H9 (cell line): ENCODE data around the gene ETV5. TPM values are rescaled to one million over a fixed set of nuclear protein-coding genes. Genes with fewer than 3 reads are reported as not detected.

Experiments used
- DNase-seq: peaks from one replicate; pipeline ENCODE4 v3.0.0-alpha.2; 2017
- H2AFZ ChIP-seq: one replicate; pipeline ENCODE4 v1.6.1; 2013; ENCODE audit warnings: mild to moderate bottlenecking, low read length, control low read depth, moderate library complexity
- H2AK5ac ChIP-seq: 2 replicates; pipeline ENCODE4 v1.6.1; 2013; ENCODE audit warnings: low read length, control low read depth, mixed read lengths; ENCODE audit not compliant: insufficient read length
- H2BK120ac ChIP-seq: one replicate; pipeline ENCODE4 v1.6.1; 2013; ENCODE audit warnings: low read depth, mild to moderate bottlenecking, low read length, control low read depth, inconsistent platforms; ENCODE audit not compliant: poor library complexity, severe bottlenecking
- H2BK12ac ChIP-seq: 2 replicates; pipeline ENCODE4 v1.6.1; 2013; ENCODE audit warnings: low read length, control low read depth, mixed read lengths, low read depth; ENCODE audit not compliant: insufficient read length
- H2BK15ac ChIP-seq: 2 replicates; pipeline ENCODE4 v1.6.1; 2013; ENCODE audit warnings: low read depth, low read length, control low read depth
- H2BK20ac ChIP-seq: one replicate; pipeline ENCODE4 v1.6.1; 2013; ENCODE audit warnings: low read depth, mild to moderate bottlenecking, low read length, control low read depth, inconsistent platforms; ENCODE audit not compliant: poor library complexity, severe bottlenecking
- H2BK5ac ChIP-seq: 2 replicates; pipeline ENCODE4 v1.6.1; 2013; ENCODE audit warnings: low read length, control low read depth, mixed read lengths; ENCODE audit not compliant: insufficient read length
- H3K14ac ChIP-seq: 2 replicates; pipeline ENCODE4 v1.6.1; 2013; ENCODE audit warnings: low read length, control low read depth; ENCODE audit not compliant: insufficient read depth
- H3K18ac ChIP-seq: 2 replicates; pipeline ENCODE4 v1.6.1; 2013; ENCODE audit warnings: low read depth, mild to moderate bottlenecking, mixed read lengths, low read length, control low read depth; ENCODE audit not compliant: insufficient read length
- H3K23ac ChIP-seq: 2 replicates; pipeline ENCODE4 v1.6.1; 2013; ENCODE audit warnings: low read length, control low read depth, mixed read lengths, low read depth; ENCODE audit not compliant: insufficient read length
- H3K23me2 ChIP-seq: 2 replicates; pipeline ENCODE4 v1.6.1; 2013; ENCODE audit warnings: low read depth, mild to moderate bottlenecking, mixed read lengths, low read length, control low read depth; ENCODE audit not compliant: insufficient read length, poor library complexity, severe bottlenecking
- H3K27ac ChIP-seq: 2 replicates; pipeline ENCODE4 v1.5.1; 2013; ENCODE audit warnings: low read length, control low read depth, mixed read lengths, low read depth; ENCODE audit not compliant: insufficient read length
- H3K27me3 ChIP-seq: 2 replicates; pipeline ENCODE4 v1.6.1; 2013; ENCODE audit warnings: low read length, control low read depth, inconsistent platforms; ENCODE audit not compliant: insufficient read depth
- H3K4ac ChIP-seq: 2 replicates; pipeline ENCODE4 v1.6.1; 2013; ENCODE audit warnings: low read depth, mild to moderate bottlenecking, control low read depth, inconsistent platforms, low read length, moderate library complexity
- H3K4me1 ChIP-seq: 2 replicates; pipeline ENCODE4 v1.6.1; 2013; ENCODE audit warnings: low read length, control low read depth, inconsistent platforms; ENCODE audit not compliant: insufficient read depth
- H3K4me2 ChIP-seq: 2 replicates; pipeline ENCODE4 v1.6.1; 2013; ENCODE audit warnings: low read length, control low read depth, mixed read lengths; ENCODE audit not compliant: insufficient read length, insufficient read depth
- H3K56ac ChIP-seq: 2 replicates; pipeline ENCODE4 v1.6.1; 2013; ENCODE audit warnings: low read depth, mild to moderate bottlenecking, mixed read lengths, low read length, control low read depth; ENCODE audit not compliant: insufficient read length
- H3K79me1 ChIP-seq: 2 replicates; pipeline ENCODE4 v1.6.1; 2013; ENCODE audit warnings: low read depth, mild to moderate bottlenecking, moderate library complexity, low read length, control low read depth, inconsistent platforms; ENCODE audit not compliant: insufficient read depth, poor library complexity, severe bottlenecking
- H3K79me2 ChIP-seq: 2 replicates; pipeline ENCODE4 v1.6.1; 2013; ENCODE audit warnings: low read length, control low read depth, inconsistent platforms; ENCODE audit not compliant: insufficient read depth
- H3K9ac ChIP-seq: 2 replicates; pipeline ENCODE4 v1.6.1; 2013; ENCODE audit warnings: low read length, control low read depth, mixed read lengths; ENCODE audit not compliant: insufficient read length; ENCODE audit errors: extremely low read depth
- H3K9me3 ChIP-seq: one replicate; pipeline ENCODE4 v1.6.1; 2013; ENCODE audit warnings: low read depth, low read length, inconsistent platforms; ENCODE audit not compliant: control insufficient read depth
- H3T11ph ChIP-seq: one replicate; pipeline ENCODE4 v1.6.1; 2013; ENCODE audit warnings: mild to moderate bottlenecking, low read length, control low read depth, inconsistent platforms
- H4K20me1 ChIP-seq: one replicate; pipeline ENCODE4 v1.6.1; 2013; ENCODE audit not compliant: control insufficient read depth, insufficient read length, insufficient read depth
- H4K5ac ChIP-seq: 2 replicates; pipeline ENCODE4 v1.6.1; 2013; ENCODE audit warnings: low read depth, mild to moderate bottlenecking, mixed read lengths, low read length, control low read depth; ENCODE audit not compliant: insufficient read length
- H4K8ac ChIP-seq: replicated peaks from 2 replicates; pipeline ENCODE4 v1.6.1; 2013; ENCODE audit warnings: low read length, control low read depth, mixed read lengths, low read depth; ENCODE audit not compliant: insufficient read length
- H4K91ac ChIP-seq: 2 replicates; pipeline ENCODE4 v1.6.1; 2013; ENCODE audit warnings: low read depth, mild to moderate bottlenecking, moderate library complexity, mixed read lengths, low read length, control low read depth; ENCODE audit not compliant: insufficient read length
- H3K27ac Mint-ChIP-seq, 3 experiments: 2 replicates in 2 of 3; 3 replicates in 1 of 3; pipeline ENCODE4 v1.8.0; 2020 to 2021; ENCODE audit warnings: mixed read lengths in 3 of 3, mild to moderate bottlenecking in 1 of 3, moderate library complexity in 1 of 3
- H3K27me3 Mint-ChIP-seq: 2 replicates; pipeline ENCODE4 v1.8.0; 2021; ENCODE audit warnings: low read depth, mild to moderate bottlenecking, moderate library complexity, mixed read lengths
- H3K36me3 Mint-ChIP-seq, 3 experiments: 2 replicates in 2 of 3; 3 replicates in 1 of 3; pipeline ENCODE4 v1.8.0; 2020 to 2021; ENCODE audit warnings: low read depth in 3 of 3, mixed read lengths in 3 of 3; ENCODE audit not compliant: insufficient read depth in 1 of 3
- H3K4me1 Mint-ChIP-seq, 2 experiments: 2 replicates each; pipeline ENCODE4 v1.8.0; 2020; ENCODE audit warnings: mixed read lengths in 2 of 2
- H3K4me3 Mint-ChIP-seq, 2 experiments: 2 replicates in 1 of 2; 3 replicates in 1 of 2; pipeline ENCODE4 v1.8.0; 2020 to 2021; ENCODE audit warnings: mild to moderate bottlenecking in 2 of 2, mixed read lengths in 2 of 2, moderate library complexity in 1 of 2
- H3K9me3 Mint-ChIP-seq, 2 experiments: 2 replicates in 1 of 2; 3 replicates in 1 of 2; pipeline ENCODE4 v1.8.0; 2020; ENCODE audit warnings: mild to moderate bottlenecking in 2 of 2, mixed read lengths in 2 of 2, moderate library complexity in 1 of 2
- WGBS: extraction: QIAGEN DNeasy Blood & Tissue Kit; methylation state at CpG from one replicate; pipeline ENCODE4 v1.1.7; 2013; ENCODE audit warnings: missing lambda C conversion rate, low lambda C conversion rate, mixed read lengths; ENCODE audit not compliant: insufficient read length; ENCODE audit errors: extremely low coverage; 5-methylcytosine and 5-hydroxymethylcytosine counted together
- total RNA-seq: library from RNA; stranded (reverse); gene quantifications from 2 replicates; pipeline ENCODE4 v1.2.1, GENCODE V29; 2021
- TF ChIP-seq, protein P1 (sequence below): fragments of 200-600 bp; sonication (generic); conservative IDR thresholded peaks from 3 replicates; pipeline ENCODE4 v1.8.0; 2021; ENCODE audit warnings: antibody characterized with exemption, mild to moderate bottlenecking

Gene ETV5
- total RNA-seq, 1 experiment from 2014 or later = 7.7 TPM

DNA sequence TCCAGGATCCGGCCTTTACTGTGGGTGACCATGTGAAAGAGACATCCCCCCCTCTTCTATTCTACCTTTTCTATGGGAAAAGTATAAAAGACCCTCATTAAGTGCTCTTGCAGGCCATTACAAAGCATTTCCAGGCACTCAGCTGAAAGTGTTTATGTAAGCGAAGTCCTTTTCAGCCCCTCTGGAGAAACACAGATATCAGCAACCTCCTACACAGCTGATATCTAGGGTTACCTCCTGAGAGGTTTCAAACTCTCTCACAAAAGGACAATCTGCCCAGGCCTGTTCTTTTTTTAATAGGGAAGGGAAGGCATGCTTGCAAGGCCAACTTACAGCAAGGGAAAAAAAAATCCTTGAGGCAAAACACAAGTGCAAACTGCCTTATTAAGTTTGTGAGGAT lies 12.6 kb downstream of the ETV5 start:
- Histone ChIP-seq H3K9ac (no peak overlapping the region), H3K23ac (no peak overlapping the region), H4K91ac (no peak overlapping the region), H3K27me3 (peaks cover 3% of the 10 kb centered on the region; the same call in 1 of the 2 replicates), H4K8ac (no peak overlapping the region), H3K27ac (no peak overlapping the region), H2BK20ac (no peak overlapping the region), H3K18ac (no peak overlapping the region), H2BK15ac (no peak overlapping the region), H3K4me1 (peaks cover 10% of the 10 kb centered on the region; the same call in 1 of the 2 replicates), H2AFZ (no peak overlapping the region), H2AK5ac (no peak overlapping the region), H2BK5ac (no peak overlapping the region), H3K56ac (no peak overlapping the region), H4K20me1 (no peaks in the 10 kb centered on the region), H3K79me2 (no peaks in the 10 kb centered on the region), H3K9me3 (no peaks in the 10 kb centered on the region), H3K14ac (no peak overlapping the region), H2BK120ac (no peak overlapping the region), H2BK12ac (no peak overlapping the region), H3K79me1 (no peaks in the 10 kb centered on the region), H3K4me2 (no peak overlapping the region), H3K23me2 (peaks cover 4% of the 10 kb centered on the region), H3T11ph (no peak overlapping the region), H3K4ac (no peak overlapping the region), H4K5ac (no peak overlapping the region)
- Mint-ChIP-seq H3K27ac (no peak overlapping the region; a peak in 1 of 7 replicates), H3K9me3 (no peaks in the 10 kb centered on the region), H3K36me3 (peaks cover 0 to 14% (median 0%) of the 10 kb centered on the region in 3 experiments; a peak in 3 of 7 replicates), H3K4me3 (peak overlapping the region in 1 of 2 experiments; percentile 50; a peak in 1 of 5 replicates), H3K27me3 (peaks cover 72% of the 10 kb centered on the region), H3K4me1 (peaks cover 39 to 43% of the 10 kb centered on the region in 2 experiments)
- no peak for DNase-seq
- TF ChIP-seq, protein P1, sequence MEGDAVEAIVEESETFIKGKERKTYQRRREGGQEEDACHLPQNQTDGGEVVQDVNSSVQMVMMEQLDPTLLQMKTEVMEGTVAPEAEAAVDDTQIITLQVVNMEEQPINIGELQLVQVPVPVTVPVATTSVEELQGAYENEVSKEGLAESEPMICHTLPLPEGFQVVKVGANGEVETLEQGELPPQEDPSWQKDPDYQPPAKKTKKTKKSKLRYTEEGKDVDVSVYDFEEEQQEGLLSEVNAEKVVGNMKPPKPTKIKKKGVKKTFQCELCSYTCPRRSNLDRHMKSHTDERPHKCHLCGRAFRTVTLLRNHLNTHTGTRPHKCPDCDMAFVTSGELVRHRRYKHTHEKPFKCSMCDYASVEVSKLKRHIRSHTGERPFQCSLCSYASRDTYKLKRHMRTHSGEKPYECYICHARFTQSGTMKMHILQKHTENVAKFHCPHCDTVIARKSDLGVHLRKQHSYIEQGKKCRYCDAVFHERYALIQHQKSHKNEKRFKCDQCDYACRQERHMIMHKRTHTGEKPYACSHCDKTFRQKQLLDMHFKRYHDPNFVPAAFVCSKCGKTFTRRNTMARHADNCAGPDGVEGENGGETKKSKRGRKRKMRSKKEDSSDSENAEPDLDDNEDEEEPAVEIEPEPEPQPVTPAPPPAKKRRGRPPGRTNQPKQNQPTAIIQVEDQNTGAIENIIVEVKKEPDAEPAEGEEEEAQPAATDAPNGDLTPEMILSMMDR = no peak
- no CpG with 5 or more reads among the region's 2 CpGs for WGBS
